ENCODE results near the gene GALR1.

GALR1 gene

GRCh38 chr18:77321823-77322805, 72.5 kb downstream of the GALR1 start:
- DNase-seq, result no peak

GRCh38 chr18:77323640-77324299, 74.1 kb downstream of the GALR1 start:
- DNase-seq, result no peak
